ENCODE data around the gene HOXD10.

HOXD10 gene

GRCh38 chr2:176118601-176119339, 2.2 kb downstream of the HOXD10 start:
- no peaks in the 10 kb centered on the region for H3K4me1 ChIP-seq (ENCODE audit: control insufficient read depth, insufficient read depth, low read length)
- H3K9me3 ChIP-seq (ENCODE audit: control insufficient read depth, low read length) = no peaks in the 10 kb centered on the region
- WGBS, 2 experiments = 16 to 17% methylated on average over 24 of the region's 24 CpGs
- peaks cover 100% of the 10 kb centered on the region for H3K27me3 ChIP-seq (ENCODE audit: control insufficient read depth, insufficient read depth, low read length, poor library complexity, severe bottlenecking)
- H3K27ac ChIP-seq (ENCODE audit: insufficient read depth, low read depth, low read length, poor library complexity, severe bottlenecking) = no peak overlapping the region
- H3K36me3 ChIP-seq (ENCODE audit: control insufficient read depth, insufficient read depth, low read length) = no peaks in the 10 kb centered on the region
- no peak overlapping the region for H3K4me3 ChIP-seq (ENCODE audit: insufficient read depth, low read depth, low read length)

- Histone ChIP-seq H3K4me1 (ENCODE audit: control insufficient read depth, insufficient read depth, low read length) (no peaks in the 10 kb centered on the region), H3K27me3 (ENCODE audit: control insufficient read depth, insufficient read depth, low read length, poor library complexity, severe bottlenecking) (peaks cover 100% of the 10 kb centered on the region), H3K27ac (ENCODE audit: insufficient read depth, low read depth, low read length, poor library complexity, severe bottlenecking) (no peak overlapping the region), H3K4me3 (ENCODE audit: insufficient read depth, low read depth, low read length) (no peak overlapping the region), H3K9me3 (ENCODE audit: control insufficient read depth, low read length) (no peaks in the 10 kb centered on the region), H3K36me3 (ENCODE audit: control insufficient read depth, insufficient read depth, low read length) (no peaks in the 10 kb centered on the region)
- 22 to 25% methylated on average over 13 of the region's 13 CpGs for WGBS, 2 experiments
Measured at GRCh38 chr2:176120364-176121189, 4.0 kb downstream of the HOXD10 start.

DNA sequence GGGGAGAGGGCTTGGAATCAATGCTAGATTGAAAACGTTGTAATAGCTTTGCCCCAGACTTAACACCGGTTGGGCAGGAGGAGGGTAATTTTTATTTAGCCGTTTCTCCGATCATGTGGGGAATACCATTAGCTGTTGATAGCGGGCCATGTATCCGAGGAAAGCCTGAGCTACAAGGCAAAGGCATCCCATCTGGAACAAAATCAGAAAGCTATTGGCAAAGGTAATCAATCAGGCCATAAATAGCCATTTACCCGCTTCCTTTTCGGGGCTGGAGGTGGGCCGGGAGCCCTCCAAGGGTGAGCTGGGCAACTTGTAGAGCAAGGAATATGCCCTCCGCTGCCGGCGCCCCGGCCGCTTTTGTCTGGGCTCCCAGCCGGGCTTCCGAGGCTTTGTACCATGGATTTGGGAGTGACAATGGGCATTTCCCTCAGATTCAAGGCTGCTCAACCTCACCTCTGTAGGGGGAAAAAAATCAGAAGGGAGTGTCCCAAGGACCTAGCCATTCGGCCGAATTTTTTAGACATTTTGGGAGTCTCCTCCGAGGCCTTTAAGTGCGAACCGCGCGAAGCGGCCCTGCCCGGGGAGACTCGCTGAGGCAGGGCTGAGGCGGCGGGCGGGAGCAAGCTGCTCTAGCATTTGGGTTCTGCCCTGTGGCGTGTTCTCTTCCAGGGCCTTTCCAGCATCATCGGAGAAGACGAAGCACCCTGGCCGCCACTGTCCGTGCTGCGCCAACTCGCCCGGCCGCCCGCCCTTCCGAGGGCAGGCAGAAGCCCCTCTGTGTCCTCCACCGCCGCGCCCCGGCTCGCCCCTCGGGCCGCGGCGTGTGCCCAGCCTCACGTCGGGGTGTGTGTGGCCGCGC, 4.8 kb downstream of the HOXD10 start:
- Histone ChIP-seq H3K27me3 (ENCODE audit: control insufficient read depth, insufficient read depth, low read length, poor library complexity, severe bottlenecking) (peaks cover 100% of the 10 kb centered on the region), H3K27ac (ENCODE audit: insufficient read depth, low read depth, low read length, poor library complexity, severe bottlenecking) (no peak overlapping the region), H3K9me3 (ENCODE audit: control insufficient read depth, low read length) (no peaks in the 10 kb centered on the region), H3K4me1 (ENCODE audit: control insufficient read depth, insufficient read depth, low read length) (no peaks in the 10 kb centered on the region), H3K4me3 (ENCODE audit: insufficient read depth, low read depth, low read length) (no peak overlapping the region), H3K36me3 (ENCODE audit: control insufficient read depth, insufficient read depth, low read length) (no peaks in the 10 kb centered on the region)
- WGBS, 2 experiments = 5 to 6% methylated on average over 53 of the region's 53 CpGs

GRCh38 chr2:176122052-176122682, 5.6 kb downstream of the HOXD10 start:
- WGBS, 2 experiments = 1 to 2% methylated on average over 44 of the region's 47 CpGs
- Histone ChIP-seq H3K4me1 (ENCODE audit: control insufficient read depth, insufficient read depth, low read length) (no peaks in the 10 kb centered on the region), H3K27me3 (ENCODE audit: control insufficient read depth, insufficient read depth, low read length, poor library complexity, severe bottlenecking) (peaks cover 100% of the 10 kb centered on the region), H3K4me3 (ENCODE audit: insufficient read depth, low read depth, low read length) (peak overlapping the region; percentile 24), H3K27ac (ENCODE audit: insufficient read depth, low read depth, low read length, poor library complexity, severe bottlenecking) (no peak overlapping the region), H3K9me3 (ENCODE audit: control insufficient read depth, low read length) (no peaks in the 10 kb centered on the region), H3K36me3 (ENCODE audit: control insufficient read depth, insufficient read depth, low read length) (no peaks in the 10 kb centered on the region)

DNA sequence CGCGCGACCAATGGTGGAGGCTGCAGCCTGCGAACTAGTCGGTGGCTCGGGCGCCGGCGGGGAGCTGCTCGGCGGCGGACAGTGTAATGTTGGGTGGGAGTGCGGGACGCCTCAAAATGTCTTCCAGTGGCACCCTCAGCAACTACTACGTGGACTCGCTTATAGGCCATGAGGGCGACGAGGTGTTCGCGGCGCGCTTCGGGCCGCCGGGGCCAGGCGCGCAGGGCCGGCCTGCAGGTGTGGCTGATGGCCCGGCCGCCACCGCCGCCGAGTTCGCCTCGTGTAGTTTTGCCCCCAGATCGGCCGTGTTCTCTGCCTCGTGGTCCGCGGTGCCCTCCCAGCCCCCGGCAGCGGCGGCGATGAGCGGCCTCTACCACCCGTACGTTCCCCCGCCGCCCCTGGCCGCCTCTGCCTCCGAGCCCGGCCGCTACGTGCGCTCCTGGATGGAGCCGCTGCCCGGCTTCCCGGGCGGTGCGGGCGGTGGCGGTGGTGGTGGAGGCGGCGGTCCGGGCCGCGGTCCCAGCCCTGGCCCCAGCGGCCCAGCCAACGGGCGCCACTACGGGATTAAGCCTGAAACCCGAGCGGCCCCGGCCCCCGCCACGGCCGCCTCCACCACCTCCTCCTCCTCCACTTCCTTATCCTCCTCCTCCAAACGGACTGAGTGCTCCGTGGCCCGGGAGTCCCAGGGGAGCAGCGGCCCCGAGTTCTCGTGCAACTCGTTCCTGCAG, 6.3 kb downstream of the HOXD10 start, which contains the start of gene HOXD9:
TSS of gene HOXD9 (plus strand) at position 37 of the 728 bp plus-strand sequence. CDS start at position 87, 50 bp downstream.
- Histone ChIP-seq H3K4me1 (ENCODE audit: control insufficient read depth, insufficient read depth, low read length) (no peaks in the 10 kb centered on the region), H3K4me3 (ENCODE audit: insufficient read depth, low read depth, low read length) (peak within 1 kb of the TSS; percentile 24), H3K27me3 (ENCODE audit: control insufficient read depth, insufficient read depth, low read length, poor library complexity, severe bottlenecking) (peaks cover 100% of the 10 kb centered on the region), H3K36me3 (ENCODE audit: control insufficient read depth, insufficient read depth, low read length) (no peaks in the 10 kb centered on the region), H3K27ac (ENCODE audit: insufficient read depth, low read depth, low read length, poor library complexity, severe bottlenecking) (no peak within 1 kb of the TSS), H3K9me3 (ENCODE audit: control insufficient read depth, low read length) (no peaks in the 10 kb centered on the region)
- 1% methylated on average over 84 of the region's 84 CpGs for WGBS, 2 experiments

DNA sequence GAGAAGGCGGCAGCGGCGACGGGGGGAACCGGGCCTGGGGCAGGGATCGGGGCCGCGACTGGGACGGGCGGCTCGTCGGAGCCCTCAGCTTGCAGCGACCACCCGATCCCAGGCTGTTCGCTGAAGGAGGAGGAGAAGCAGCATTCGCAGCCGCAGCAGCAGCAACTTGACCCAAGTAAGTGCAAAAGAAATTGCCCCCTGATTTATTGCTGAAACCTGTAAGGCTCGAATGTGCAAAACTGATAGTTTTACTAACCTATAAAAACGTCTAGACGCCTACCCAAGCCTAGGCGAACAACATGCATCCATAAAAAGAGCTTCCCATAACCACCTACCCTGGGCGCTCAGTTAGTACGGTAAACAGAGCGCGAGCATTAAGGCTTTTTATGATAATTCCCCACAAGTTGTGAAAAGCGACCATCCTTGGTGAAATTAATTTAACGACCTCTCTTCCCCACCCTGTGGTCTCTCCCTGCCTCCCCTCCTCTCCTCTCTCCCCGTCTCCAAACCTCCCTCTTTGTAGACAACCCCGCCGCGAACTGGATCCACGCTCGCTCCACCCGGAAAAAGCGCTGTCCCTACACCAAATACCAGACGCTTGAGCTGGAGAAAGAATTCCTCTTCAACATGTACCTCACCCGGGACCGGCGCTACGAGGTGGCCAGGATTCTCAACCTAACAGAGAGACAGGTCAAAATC, 7.0 kb downstream of the HOXD10 start:
- H3K36me3 ChIP-seq (ENCODE audit: control insufficient read depth, insufficient read depth, low read length) = no peaks in the 10 kb centered on the region
- H3K9me3 ChIP-seq (ENCODE audit: control insufficient read depth, low read length) = no peaks in the 10 kb centered on the region
- H3K27ac ChIP-seq (ENCODE audit: insufficient read depth, low read depth, low read length, poor library complexity, severe bottlenecking) = no peak overlapping the region
- H3K27me3 ChIP-seq (ENCODE audit: control insufficient read depth, insufficient read depth, low read length, poor library complexity, severe bottlenecking) = peaks cover 100% of the 10 kb centered on the region
- WGBS, 2 experiments = 3 to 6% methylated on average over 40 of the region's 40 CpGs
- H3K4me1 ChIP-seq (ENCODE audit: control insufficient read depth, insufficient read depth, low read length) = no peaks in the 10 kb centered on the region
- no peak overlapping the region for H3K4me3 ChIP-seq (ENCODE audit: insufficient read depth, low read depth, low read length)

DNA sequence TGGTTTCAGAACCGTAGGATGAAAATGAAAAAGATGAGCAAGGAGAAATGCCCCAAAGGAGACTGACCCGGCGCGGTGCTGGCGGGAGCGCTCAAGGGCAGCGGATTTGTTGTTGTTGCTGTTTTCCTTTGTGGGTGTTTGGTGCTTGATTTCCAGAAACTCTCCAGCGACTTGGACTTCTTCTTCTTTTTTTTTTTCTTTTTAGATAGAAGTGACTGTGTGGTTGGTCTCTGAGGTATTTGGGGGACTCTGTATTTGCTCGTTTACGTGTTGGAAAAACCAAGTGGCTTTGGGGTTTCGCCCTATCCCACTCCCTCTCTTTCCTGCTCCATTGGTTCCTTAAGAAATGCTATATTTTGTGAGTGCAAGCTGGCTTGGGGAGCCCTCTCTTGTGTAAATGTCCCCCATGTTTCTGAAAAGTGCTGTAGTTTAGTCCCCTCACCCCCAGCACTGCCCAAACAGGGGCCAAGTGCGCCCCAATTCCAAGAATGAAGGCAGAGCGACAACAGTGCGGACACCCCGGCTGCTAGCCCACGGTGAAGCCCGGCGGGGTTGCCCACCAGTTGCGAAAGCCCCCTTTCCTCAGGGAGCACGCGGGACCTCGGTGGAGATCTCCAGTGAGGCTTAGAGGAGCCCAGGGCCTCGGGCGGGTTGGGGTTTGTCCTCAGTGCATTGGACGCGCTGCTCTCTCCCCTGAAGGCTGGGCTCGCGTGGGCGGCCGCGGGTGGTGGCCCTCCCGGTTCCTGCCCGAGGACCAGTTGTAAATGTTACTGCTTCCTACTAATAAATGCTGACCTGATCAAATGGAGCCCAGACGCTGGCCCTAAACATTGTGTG, 7.8 kb downstream of the HOXD10 start:
- Histone ChIP-seq H3K27me3 (ENCODE audit: control insufficient read depth, insufficient read depth, low read length, poor library complexity, severe bottlenecking) (peaks cover 100% of the 10 kb centered on the region), H3K4me1 (ENCODE audit: control insufficient read depth, insufficient read depth, low read length) (no peaks in the 10 kb centered on the region), H3K9me3 (ENCODE audit: control insufficient read depth, low read length) (no peaks in the 10 kb centered on the region), H3K4me3 (ENCODE audit: insufficient read depth, low read depth, low read length) (no peak overlapping the region), H3K27ac (ENCODE audit: insufficient read depth, low read depth, low read length, poor library complexity, severe bottlenecking) (no peak overlapping the region), H3K36me3 (ENCODE audit: control insufficient read depth, insufficient read depth, low read length) (no peaks in the 10 kb centered on the region)
- 16 to 18% methylated on average over 34 of the region's 34 CpGs for WGBS, 2 experiments

GRCh38 chr2:176124947-176125771, 8.6 kb downstream of the HOXD10 start:
- Histone ChIP-seq H3K36me3 (ENCODE audit: control insufficient read depth, insufficient read depth, low read length) (no peaks in the 10 kb centered on the region), H3K4me1 (ENCODE audit: control insufficient read depth, insufficient read depth, low read length) (peaks cover under 1% of the 10 kb centered on the region), H3K9me3 (ENCODE audit: control insufficient read depth, low read length) (no peaks in the 10 kb centered on the region), H3K27ac (ENCODE audit: insufficient read depth, low read depth, low read length, poor library complexity, severe bottlenecking) (no peak overlapping the region), H3K27me3 (ENCODE audit: control insufficient read depth, insufficient read depth, low read length, poor library complexity, severe bottlenecking) (peaks cover 100% of the 10 kb centered on the region), H3K4me3 (ENCODE audit: insufficient read depth, low read depth, low read length) (no peak overlapping the region)
- 15 to 22% methylated on average over 8 to 9 of the region's 9 CpGs for WGBS, 2 experiments

All from ectodermal cell (in vitro differentiated cells).